ENCODE measurements around the gene SORCS2.

- no peak for TF ChIP-seq POLR2A (IDR thresholded peaks at IDR 0.05)
- TF ChIP-seq, protein P1, sequence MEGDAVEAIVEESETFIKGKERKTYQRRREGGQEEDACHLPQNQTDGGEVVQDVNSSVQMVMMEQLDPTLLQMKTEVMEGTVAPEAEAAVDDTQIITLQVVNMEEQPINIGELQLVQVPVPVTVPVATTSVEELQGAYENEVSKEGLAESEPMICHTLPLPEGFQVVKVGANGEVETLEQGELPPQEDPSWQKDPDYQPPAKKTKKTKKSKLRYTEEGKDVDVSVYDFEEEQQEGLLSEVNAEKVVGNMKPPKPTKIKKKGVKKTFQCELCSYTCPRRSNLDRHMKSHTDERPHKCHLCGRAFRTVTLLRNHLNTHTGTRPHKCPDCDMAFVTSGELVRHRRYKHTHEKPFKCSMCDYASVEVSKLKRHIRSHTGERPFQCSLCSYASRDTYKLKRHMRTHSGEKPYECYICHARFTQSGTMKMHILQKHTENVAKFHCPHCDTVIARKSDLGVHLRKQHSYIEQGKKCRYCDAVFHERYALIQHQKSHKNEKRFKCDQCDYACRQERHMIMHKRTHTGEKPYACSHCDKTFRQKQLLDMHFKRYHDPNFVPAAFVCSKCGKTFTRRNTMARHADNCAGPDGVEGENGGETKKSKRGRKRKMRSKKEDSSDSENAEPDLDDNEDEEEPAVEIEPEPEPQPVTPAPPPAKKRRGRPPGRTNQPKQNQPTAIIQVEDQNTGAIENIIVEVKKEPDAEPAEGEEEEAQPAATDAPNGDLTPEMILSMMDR (IDR thresholded peaks at IDR 0.05): no peak
Observed at GRCh38 chr4:7739918-7740865, 547.9 kb downstream of the SORCS2 start.

Measured in uterus (tissue), 2 donors.